Smooth muscle cell (in vitro differentiated cells): Measurements from ENCODE around the gene ZNF567. TPM values are rescaled to one million over a fixed set of nuclear protein-coding genes. Genes with fewer than 3 reads are reported as not detected.
A peak's percentile ranks its signal among the peaks of the same experiment; 100 is the strongest.

Experiments
- DNase-seq: peaks from one replicate; lab custom pipeline; 2025; ENCODE audit not compliant: unreplicated experiment; lab: John Stamatoyannopoulos, UW
- H2AFZ ChIP-seq: fragments of 200-600 bp; sonication (generic); 2 replicates; pipeline ENCODE4 v1.6.0; 2016; ENCODE audit warnings: antibody characterized with exemption, low read depth, mild to moderate bottlenecking
- H3F3A ChIP-seq: fragments of 200-600 bp; sonication (generic); 2 replicates; pipeline ENCODE4 v1.6.0; 2017; ENCODE audit warnings: antibody characterized with exemption, low read depth
- H3K27ac ChIP-seq: fragments of 200-600 bp; sonication (generic); 2 replicates; pipeline ENCODE4 v1.5.1; 2016; ENCODE audit warnings: low read depth, mild to moderate bottlenecking
- H3K27me3 ChIP-seq: fragments of 200-600 bp; sonication (generic); 2 replicates; pipeline ENCODE4 v1.6.1; 2016; ENCODE audit warnings: low read depth, mild to moderate bottlenecking
- H3K36me3 ChIP-seq: fragments of 200-600 bp; sonication (generic); 2 replicates; pipeline ENCODE4 v1.5.1; 2016; ENCODE audit warnings: low read depth
- H3K4me1 ChIP-seq: fragments of 200-600 bp; sonication (generic); 2 replicates; pipeline ENCODE4 v1.5.1; 2016; ENCODE audit warnings: low read depth
- H3K4me2 ChIP-seq: fragments of 200-600 bp; sonication (generic); 2 replicates; pipeline ENCODE4 v1.6.0; 2016; ENCODE audit warnings: mild to moderate bottlenecking
- H3K4me3 ChIP-seq: fragments of 200-600 bp; sonication (generic); 2 replicates; pipeline ENCODE4 v1.5.1; 2016; ENCODE audit warnings: mild to moderate bottlenecking
- H3K79me2 ChIP-seq: fragments of 200-600 bp; sonication (generic); 2 replicates; pipeline ENCODE4 v1.6.0; 2016; ENCODE audit warnings: low read depth, mild to moderate bottlenecking
- H3K9ac ChIP-seq: fragments of 200-600 bp; sonication (generic); 2 replicates; pipeline ENCODE4 v1.6.0; 2016; ENCODE audit warnings: low read depth
- H3K9me3 ChIP-seq: fragments of 200-600 bp; sonication (generic); replicated peaks from 2 replicates; pipeline ENCODE4 v1.5.1; 2016; ENCODE audit warnings: low read depth
- H4K20me1 ChIP-seq: fragments of 200-600 bp; sonication (generic); 2 replicates; pipeline ENCODE4 v1.6.0; 2016; ENCODE audit warnings: low read depth
- CTCF ChIP-seq: fragments of 200-600 bp; sonication (generic); IDR thresholded peaks from 2 replicates; pipeline ENCODE4 v1.5.1; 2017; ENCODE audit warnings: borderline replicate concordance, mild to moderate bottlenecking, antibody characterized with exemption; ENCODE audit not compliant: insufficient read depth, poor library complexity, severe bottlenecking
- WGBS: methylation state at CpG from one replicate; pipeline ENCODE4 v1.1.7; 2016; ENCODE audit warnings: low lambda C conversion rate; 5-methylcytosine and 5-hydroxymethylcytosine counted together
- polyA plus RNA-seq: library from polyadenylated mRNA; unstranded; fragments of >200 nt; fragmentation: Nextera tagmentation; extraction: Ambion mirVana; gene quantifications from 2 replicates; pipeline ENCODE4 v1.2.1, GENCODE V29; 2016
- total RNA-seq: library from RNA; depleted of rRNA; stranded (reverse); fragments of >200 nt; gene quantifications from 2 replicates; pipeline ENCODE4 v1.2.3, GENCODE V29; 2014

Gene ZNF567
- total and polyA plus RNA-seq, 2 experiments from 2014 or later, result 5.3 to 8.0 TPM

GRCh38 chr19:36652958-36653357 lies 34.5 kb upstream of the ZNF567 start:
- Histone ChIP-seq H3K4me1 (no peaks in the 10 kb centered on the region), H3K36me3 (peaks cover 85% of the 10 kb centered on the region)

GRCh38 chr19:36665832-36666231 lies 21.6 kb upstream of the ZNF567 start:
- Histone ChIP-seq H3K9me3 (peaks cover 3% of the 10 kb centered on the region), H3K36me3 (peaks cover 20% of the 10 kb centered on the region), H4K20me1 (no peaks in the 10 kb centered on the region), H3K4me1 (no peaks in the 10 kb centered on the region), H3K4me2 (peak overlapping the region; percentile 86), H3K4me3 (peak overlapping the region; percentile 91), H2AFZ (peak overlapping the region; percentile 98), H3K27me3 (no peaks in the 10 kb centered on the region), H3F3A (no peaks in the 10 kb centered on the region), H3K79me2 (peaks cover 36% of the 10 kb centered on the region), H3K27ac (no peak overlapping the region), H3K9ac (peak overlapping the region; percentile 88)
- TF ChIP-seq CTCF, result no peak
- DNase-seq, result no peak
- WGBS, result 79% methylated on average over 13 of the region's 14 CpGs

More at GRCh38 chr19:36652958-36653357, 34.5 kb upstream of the ZNF567 start:
- Histone ChIP-seq H3K79me2 (no peaks in the 10 kb centered on the region), H3K9me3 (peaks cover 77% of the 10 kb centered on the region), H3K4me2 (no peak overlapping the region), H3K27me3 (no peaks in the 10 kb centered on the region), H4K20me1 (no peaks in the 10 kb centered on the region), H3K9ac (no peak overlapping the region), H3F3A (no peaks in the 10 kb centered on the region), H3K27ac (no peak overlapping the region), H2AFZ (no peak overlapping the region), H3K4me3 (no peak overlapping the region)
- TF ChIP-seq CTCF, result no peak
- 95% methylated on average over 1 of the region's 1 CpG for WGBS
- DNase-seq, result no peak

GRCh38 chr19:36668646-36669045 lies 18.8 kb upstream of the ZNF567 start:
- Histone ChIP-seq H2AFZ (no peak overlapping the region), H3K4me1 (no peaks in the 10 kb centered on the region), H3K27ac (no peak overlapping the region), H3K9ac (no peak overlapping the region), H3K4me3 (no peak overlapping the region), H3K9me3 (no peaks in the 10 kb centered on the region), H3F3A (no peaks in the 10 kb centered on the region), H3K36me3 (peaks cover 6% of the 10 kb centered on the region), H3K4me2 (peak overlapping the region; percentile 37), H3K79me2 (peaks cover 46% of the 10 kb centered on the region), H4K20me1 (no peaks in the 10 kb centered on the region), H3K27me3 (no peaks in the 10 kb centered on the region)
- WGBS, result 91% methylated on average over 2 of the region's 2 CpGs
- no peak for TF ChIP-seq CTCF
- no peak for DNase-seq

GRCh38 chr19:36672368-36672767 lies 15.0 kb upstream of the ZNF567 start:
- no peaks in the 10 kb centered on the region for H3K9me3 ChIP-seq
- peaks cover 31% of the 10 kb centered on the region for H3K79me2 ChIP-seq
- no peaks in the 10 kb centered on the region for H3K36me3 ChIP-seq
- H2AFZ ChIP-seq, result no peak overlapping the region
- no peaks in the 10 kb centered on the region for H4K20me1 ChIP-seq
- no peaks in the 10 kb centered on the region for H3F3A ChIP-seq
- no peak overlapping the region for H3K4me3 ChIP-seq
- WGBS, result 95% methylated on average over 1 of the region's 1 CpG
- no peak overlapping the region for H3K27ac ChIP-seq
- no peak overlapping the region for H3K9ac ChIP-seq
- TF ChIP-seq CTCF, result no peak
- no peaks in the 10 kb centered on the region for H3K4me1 ChIP-seq
- DNase-seq, result no peak
- H3K4me2 ChIP-seq, result no peak overlapping the region
- no peaks in the 10 kb centered on the region for H3K27me3 ChIP-seq
